SH-SY5Y (cell line): ENCODE results near the gene PSAP.

Source experiments
- GATA2 ChIP-seq: IDR thresholded peaks from 2 replicates; pipeline ENCODE4 v1.6.1; 2011; ENCODE audit warnings: mild to moderate bottlenecking, low read depth, low read length
- GATA3 ChIP-seq: IDR thresholded peaks from 2 replicates; pipeline ENCODE4 v1.6.1; 2011; ENCODE audit warnings: low read depth, mild to moderate bottlenecking, low read length, moderate library complexity

DNA sequence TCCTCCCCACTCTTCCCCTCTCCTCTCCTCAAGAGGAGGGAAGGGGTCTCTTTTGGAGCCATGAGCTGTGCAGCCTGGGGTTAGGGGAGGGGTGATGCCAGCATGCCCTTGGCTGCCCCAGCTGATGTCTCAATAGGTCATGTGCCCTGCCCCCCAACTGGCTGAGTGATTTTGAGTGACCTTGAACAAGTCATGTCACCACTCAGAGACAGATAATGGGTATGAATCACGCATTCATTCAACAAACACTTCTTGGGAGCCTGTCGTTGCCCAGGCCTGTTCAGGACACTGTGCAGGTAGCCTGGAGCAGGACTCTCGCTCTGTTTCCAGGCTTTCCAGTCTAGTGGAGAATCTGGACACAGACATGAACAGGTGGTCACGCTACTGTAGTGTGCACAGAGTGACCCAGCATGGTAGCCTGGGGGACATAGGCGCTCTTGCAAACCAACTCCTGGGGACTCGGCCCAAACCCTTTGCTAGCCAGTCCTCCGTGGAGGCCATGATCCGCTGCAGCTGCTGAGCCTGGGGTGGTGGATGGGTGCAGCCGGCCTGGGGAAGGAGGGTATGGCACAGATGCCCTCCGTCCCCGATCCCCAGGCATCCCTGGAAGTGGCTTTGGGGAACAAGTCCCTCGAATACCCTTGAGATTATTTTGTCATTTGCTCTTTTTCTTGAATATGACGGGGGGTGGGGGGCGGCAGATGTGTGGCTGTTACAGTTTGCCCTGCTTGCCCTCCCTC is 49.6 kb upstream of the PSAP start:
- no peak for TF ChIP-seq GATA2
- TF ChIP-seq GATA3 = no peak
